ENCODE data around the gene USP43. TPM values are rescaled to one million over a fixed set of nuclear protein-coding genes. Genes with fewer than 3 reads are reported as not detected.

USP43 gene
- total RNA-seq, 1 donor from 2014 or later = not detected

DNA sequence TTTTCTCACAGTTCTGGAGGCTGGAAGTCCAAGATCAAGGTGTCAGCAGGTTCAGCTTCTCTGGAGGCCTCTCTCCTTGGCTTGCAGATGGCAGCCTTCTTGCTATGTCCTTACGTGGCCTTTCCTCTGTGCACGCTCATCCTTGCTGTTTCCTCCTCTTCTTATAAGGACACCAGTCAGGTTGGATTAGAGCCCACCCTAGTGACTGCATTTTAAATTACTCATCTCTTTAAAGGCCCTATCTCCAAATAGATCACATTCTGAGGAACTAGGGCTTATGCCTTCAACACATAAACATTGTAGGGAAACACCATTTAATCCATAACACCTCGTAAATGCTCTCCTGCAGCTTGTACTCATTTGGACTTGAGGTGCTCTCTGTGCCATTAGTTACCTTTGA lies 109.8 kb downstream of the USP43 start:
- intact Hi-C loops (cut with micrococcal nuclease) = no loop called here
- DNase-seq (ENCODE audit: low spot score) = no peak
- H3K27ac Mint-ChIP-seq = no peak overlapping the region
- H3K27me3 Mint-ChIP-seq (ENCODE audit: insufficient read depth) = peaks cover 4% of the 10 kb centered on the region
- H3K36me3 Mint-ChIP-seq (ENCODE audit: low read depth) = no peaks in the 10 kb centered on the region
- H3K4me3 Mint-ChIP-seq = no peak overlapping the region
- H3K4me1 Mint-ChIP-seq (ENCODE audit: low read depth) = no peaks in the 10 kb centered on the region
- H3K9me3 Mint-ChIP-seq = no peaks in the 10 kb centered on the region

DNA sequence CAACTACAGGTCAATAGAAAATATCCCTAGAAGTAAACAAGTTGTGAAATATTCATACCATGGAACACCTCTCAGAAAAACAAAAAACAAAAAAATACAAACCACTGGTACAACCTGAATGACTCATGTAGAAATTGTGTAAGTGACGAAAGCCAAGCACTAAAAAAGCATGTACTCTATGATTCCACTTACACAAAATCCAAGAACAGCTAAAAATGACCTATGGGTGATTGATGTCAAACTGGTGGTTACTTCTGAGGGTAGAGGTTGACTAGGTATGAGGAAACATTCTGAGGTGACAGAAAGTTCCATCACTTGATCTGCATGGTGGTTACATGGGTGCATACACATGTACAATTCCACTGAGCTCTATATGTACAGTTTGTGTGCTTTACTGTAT lies 114.9 kb downstream of the USP43 start:
- no peak for DNase-seq (ENCODE audit: low spot score)
- no peaks in the 10 kb centered on the region for H3K9me3 Mint-ChIP-seq
- intact Hi-C loops (cut with micrococcal nuclease) = no loop called here
- H3K4me3 Mint-ChIP-seq = no peak overlapping the region
- no peaks in the 10 kb centered on the region for H3K36me3 Mint-ChIP-seq (ENCODE audit: low read depth)
- no peak overlapping the region for H3K27ac Mint-ChIP-seq
- H3K27me3 Mint-ChIP-seq (ENCODE audit: insufficient read depth) = peaks cover 2% of the 10 kb centered on the region
- no peaks in the 10 kb centered on the region for H3K4me1 Mint-ChIP-seq (ENCODE audit: low read depth)

DNA sequence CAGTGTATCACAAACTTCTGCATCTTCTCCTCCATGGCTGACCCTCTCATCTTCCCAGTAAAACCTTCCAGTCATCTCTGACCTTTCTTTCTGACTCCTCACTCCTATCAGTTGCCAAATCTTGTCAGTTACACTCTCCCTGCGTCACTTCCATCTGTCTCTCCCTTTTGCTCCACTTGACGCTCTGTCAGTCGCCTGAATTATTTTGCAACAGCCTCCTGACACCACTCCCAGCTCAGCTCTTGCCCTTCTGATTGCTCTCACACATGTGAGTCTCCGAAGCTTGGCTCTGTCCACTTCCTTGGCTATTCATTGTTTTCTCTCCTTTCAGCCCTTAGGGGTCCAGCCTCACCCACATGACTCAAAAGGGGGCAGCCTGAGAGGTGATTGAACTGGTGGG lies 118.3 kb downstream of the USP43 start:
- Mint-ChIP-seq H3K9me3 (no peaks in the 10 kb centered on the region), H3K27ac (no peak overlapping the region), H3K4me1 (ENCODE audit: low read depth) (no peaks in the 10 kb centered on the region), H3K4me3 (no peak overlapping the region), H3K27me3 (ENCODE audit: insufficient read depth) (peaks cover 2% of the 10 kb centered on the region), H3K36me3 (ENCODE audit: low read depth) (no peaks in the 10 kb centered on the region)
- intact Hi-C loops (cut with micrococcal nuclease) = no loop called here
- DNase-seq (ENCODE audit: low spot score) = no peak

DNA sequence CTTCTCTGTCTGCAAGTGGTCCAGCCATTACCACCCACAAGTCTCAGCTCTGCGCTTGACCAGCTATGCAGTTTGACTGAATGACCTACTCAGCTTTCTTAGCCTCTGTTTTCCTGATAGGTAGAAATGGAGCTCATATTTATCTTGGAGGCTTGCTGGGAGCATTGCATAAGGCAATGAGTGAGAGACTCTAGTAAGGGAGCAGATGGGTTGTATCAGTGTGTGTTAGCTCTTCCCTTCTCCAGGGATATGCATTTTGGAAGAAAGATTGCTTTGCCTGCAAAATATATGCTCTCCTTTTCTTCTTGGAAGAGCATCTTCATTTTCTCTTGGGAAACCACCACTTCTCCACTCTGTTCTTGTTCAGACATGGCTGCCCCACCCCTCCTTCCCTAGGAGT lies 120.0 kb downstream of the USP43 start:
- DNase-seq (ENCODE audit: low spot score) = no peak
- H3K4me3 Mint-ChIP-seq = no peak overlapping the region
- H3K9me3 Mint-ChIP-seq = no peaks in the 10 kb centered on the region
- no peak overlapping the region for H3K27ac Mint-ChIP-seq
- no peaks in the 10 kb centered on the region for H3K36me3 Mint-ChIP-seq (ENCODE audit: low read depth)
- no peaks in the 10 kb centered on the region for H3K4me1 Mint-ChIP-seq (ENCODE audit: low read depth)
- H3K27me3 Mint-ChIP-seq (ENCODE audit: insufficient read depth) = peaks cover 2% of the 10 kb centered on the region
- intact Hi-C loops (cut with micrococcal nuclease) = no loop called here

DNA sequence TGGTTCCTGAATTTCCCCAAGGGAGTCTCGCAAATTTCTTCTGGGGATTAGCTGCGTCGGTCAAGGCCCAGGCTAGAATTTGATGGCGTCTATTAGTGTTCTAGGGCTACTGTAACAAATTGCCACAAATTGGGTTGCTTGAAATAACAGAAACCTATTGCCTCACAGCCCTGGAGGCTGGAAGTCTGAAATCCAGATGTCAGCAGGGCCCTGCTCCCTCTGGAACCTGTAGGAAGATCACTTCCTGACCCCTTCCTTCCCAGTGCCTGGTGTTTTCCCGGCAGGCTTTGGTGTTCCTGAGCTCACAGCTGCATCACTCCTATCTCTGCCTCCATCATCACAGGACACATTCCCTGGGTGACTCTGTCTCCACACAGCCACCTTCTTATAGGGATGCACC lies 121.7 kb downstream of the USP43 start:
- Mint-ChIP-seq H3K4me1 (ENCODE audit: low read depth) (no peaks in the 10 kb centered on the region), H3K27me3 (ENCODE audit: insufficient read depth) (peaks cover 2% of the 10 kb centered on the region), H3K27ac (no peak overlapping the region), H3K9me3 (no peaks in the 10 kb centered on the region), H3K4me3 (no peak overlapping the region), H3K36me3 (ENCODE audit: low read depth) (no peaks in the 10 kb centered on the region)
- intact Hi-C loops (cut with micrococcal nuclease) = no loop called here
- DNase-seq (ENCODE audit: low spot score) = no peak

DNA sequence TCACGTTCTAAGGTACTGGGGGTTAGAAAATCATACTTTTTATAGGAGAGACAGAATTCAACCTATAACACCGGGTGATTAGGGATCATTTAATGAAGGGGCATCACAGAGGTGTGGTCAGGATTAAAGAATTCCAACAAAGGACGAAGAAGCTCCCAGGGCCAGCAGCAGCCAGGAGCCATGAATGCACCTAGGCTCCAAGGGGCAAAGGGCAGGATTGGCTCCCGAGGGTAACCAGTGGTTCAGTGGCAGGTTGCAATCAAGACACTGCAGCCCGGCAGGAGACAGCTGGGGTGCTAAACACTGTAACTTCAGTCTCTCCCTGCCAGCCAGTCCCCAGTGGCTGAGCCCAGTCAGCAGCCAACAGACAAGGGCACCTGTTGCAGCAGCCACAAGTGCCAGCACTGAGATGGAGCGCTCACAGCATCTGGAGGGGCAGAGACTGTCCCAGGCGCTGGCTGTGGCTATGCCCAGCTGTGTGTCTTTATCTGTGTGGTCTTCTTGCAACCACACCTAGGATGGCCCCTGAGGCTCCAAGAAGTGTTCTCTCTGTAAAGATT lies 122.2 kb downstream of the USP43 start:
- no peak for DNase-seq (ENCODE audit: low spot score)
- Mint-ChIP-seq H3K4me1 (ENCODE audit: low read depth) (no peaks in the 10 kb centered on the region), H3K9me3 (no peaks in the 10 kb centered on the region), H3K27ac (no peak overlapping the region), H3K4me3 (no peak overlapping the region), H3K36me3 (ENCODE audit: low read depth) (no peaks in the 10 kb centered on the region), H3K27me3 (ENCODE audit: insufficient read depth) (peaks cover 2% of the 10 kb centered on the region)
- intact Hi-C loops (cut with micrococcal nuclease) = no loop called here

DNA sequence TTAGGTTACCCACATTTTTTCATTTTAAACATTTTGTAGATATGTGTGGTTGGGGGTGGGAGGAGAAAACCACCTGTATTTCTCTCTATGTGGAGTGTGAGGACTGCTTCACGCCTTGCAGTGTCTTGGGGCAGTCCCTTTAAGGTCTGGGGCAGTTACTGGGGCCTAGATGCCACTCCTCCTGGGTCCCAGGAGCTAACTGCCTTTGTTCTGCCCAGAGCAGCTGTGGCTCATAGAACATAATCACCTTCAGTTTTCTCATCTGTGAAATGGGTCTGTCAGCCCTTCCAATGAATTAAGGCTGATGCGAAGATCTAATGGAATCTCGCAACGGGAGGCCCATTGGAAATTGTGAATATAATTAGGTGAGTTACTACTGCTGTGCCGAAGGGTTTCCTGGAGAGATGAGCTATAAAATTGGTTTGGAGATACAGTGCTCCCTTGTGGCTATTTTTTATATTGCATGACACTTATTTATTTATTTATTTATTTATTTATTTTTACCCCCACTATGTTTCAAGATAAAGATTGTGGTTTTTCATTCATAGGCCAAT lies 123.1 kb downstream of the USP43 start:
- intact Hi-C loops (cut with micrococcal nuclease) = no loop called here
- Mint-ChIP-seq H3K9me3 (no peaks in the 10 kb centered on the region), H3K36me3 (ENCODE audit: low read depth) (no peaks in the 10 kb centered on the region), H3K27ac (no peak overlapping the region), H3K4me3 (no peak overlapping the region), H3K4me1 (ENCODE audit: low read depth) (no peaks in the 10 kb centered on the region), H3K27me3 (ENCODE audit: insufficient read depth) (peaks cover 2% of the 10 kb centered on the region)
- DNase-seq (ENCODE audit: low spot score) = no peak

DNA sequence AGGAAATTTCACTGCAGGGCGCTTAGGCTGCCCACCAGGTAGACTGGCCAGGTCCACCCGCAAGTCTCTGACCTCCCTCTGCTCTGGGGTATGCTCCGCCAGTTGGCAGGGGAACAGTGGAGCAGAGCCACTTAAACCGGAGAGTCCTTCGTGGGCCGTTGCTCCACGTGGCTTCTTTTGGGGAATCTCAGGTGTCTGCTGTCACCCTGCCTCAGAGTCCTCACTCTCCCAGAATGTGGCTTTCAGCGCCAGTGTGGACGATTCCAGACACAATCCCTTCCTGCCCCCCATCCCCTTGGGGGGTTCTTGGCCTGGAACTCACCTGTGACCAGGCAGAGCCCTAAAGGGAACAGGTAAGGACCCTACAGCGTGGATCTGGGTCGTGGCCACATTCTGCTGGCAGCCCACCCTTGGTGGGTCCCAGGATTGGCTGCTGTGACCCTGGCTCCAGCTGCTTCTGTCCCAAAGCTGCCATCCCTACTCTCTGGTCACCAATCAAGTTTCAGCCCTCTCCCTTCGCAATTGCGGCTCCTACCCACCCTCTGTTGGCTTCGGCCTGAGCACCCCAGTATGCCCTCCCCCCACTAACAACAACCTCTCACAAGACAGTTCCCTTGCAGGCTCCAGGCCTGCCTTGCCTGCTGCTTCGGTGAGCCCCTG lies 123.8 kb downstream of the USP43 start:
- DNase-seq (ENCODE audit: low spot score) = no peak
- Mint-ChIP-seq H3K27ac (no peak overlapping the region), H3K4me3 (no peak overlapping the region), H3K36me3 (ENCODE audit: low read depth) (no peaks in the 10 kb centered on the region), H3K4me1 (ENCODE audit: low read depth) (no peaks in the 10 kb centered on the region), H3K9me3 (no peaks in the 10 kb centered on the region), H3K27me3 (ENCODE audit: insufficient read depth) (no peaks in the 10 kb centered on the region)
- intact Hi-C loops (cut with micrococcal nuclease) = no loop called here

DNA sequence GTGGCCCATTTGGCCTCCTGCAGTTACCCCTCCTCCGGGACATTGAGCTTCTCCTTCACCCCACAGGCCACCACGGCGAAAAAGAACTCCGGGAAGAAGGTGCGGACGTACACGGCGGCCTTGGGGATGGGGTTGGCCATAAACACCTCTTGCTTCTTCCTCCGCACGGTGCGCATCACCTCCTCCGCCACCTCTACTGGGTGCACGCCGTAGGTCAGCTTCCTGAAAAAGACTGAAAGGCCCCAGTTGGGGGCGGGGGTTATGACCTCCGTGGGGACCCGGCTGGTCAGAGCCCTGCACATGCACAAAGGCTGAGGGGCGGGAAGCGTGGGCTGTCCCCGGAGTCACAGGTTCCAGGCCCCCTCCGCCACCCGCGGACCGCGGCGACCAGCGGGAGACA lies 126.1 kb downstream of the USP43 start:
- H3K4me3 Mint-ChIP-seq = no peak overlapping the region
- H3K27ac Mint-ChIP-seq = no peak overlapping the region
- no peaks in the 10 kb centered on the region for H3K36me3 Mint-ChIP-seq (ENCODE audit: low read depth)
- no peak for DNase-seq (ENCODE audit: low spot score)
- intact Hi-C loops (cut with micrococcal nuclease) = no loop called here
- H3K9me3 Mint-ChIP-seq = no peaks in the 10 kb centered on the region
- no peaks in the 10 kb centered on the region for H3K27me3 Mint-ChIP-seq (ENCODE audit: insufficient read depth)
- no peaks in the 10 kb centered on the region for H3K4me1 Mint-ChIP-seq (ENCODE audit: low read depth)

DNA sequence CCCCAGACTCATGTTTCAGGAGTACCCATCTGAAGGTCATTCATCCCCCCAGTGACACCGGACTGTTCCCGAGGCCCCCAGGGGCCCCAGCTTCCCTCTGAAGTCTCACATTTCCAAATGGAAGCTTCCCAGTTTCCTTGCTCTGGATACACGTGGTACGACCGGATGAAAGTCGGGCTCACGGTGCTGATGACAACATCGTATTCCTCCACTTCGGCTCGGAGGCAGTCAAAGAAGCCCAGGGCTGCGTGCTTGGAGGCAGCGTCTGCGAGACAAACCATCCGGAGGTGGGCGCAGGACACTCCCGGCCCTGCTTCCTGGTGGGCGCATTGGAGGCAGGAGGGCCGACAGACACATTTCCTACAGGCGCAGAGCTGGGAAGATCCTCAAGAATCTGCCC lies 127.3 kb downstream of the USP43 start:
- DNase-seq (ENCODE audit: low spot score) = no peak
- Mint-ChIP-seq H3K9me3 (no peaks in the 10 kb centered on the region), H3K4me1 (ENCODE audit: low read depth) (no peaks in the 10 kb centered on the region), H3K36me3 (ENCODE audit: low read depth) (no peaks in the 10 kb centered on the region), H3K4me3 (no peak overlapping the region), H3K27ac (no peak overlapping the region), H3K27me3 (ENCODE audit: insufficient read depth) (no peaks in the 10 kb centered on the region)
- intact Hi-C loops (cut with micrococcal nuclease) = no loop called here

DNA sequence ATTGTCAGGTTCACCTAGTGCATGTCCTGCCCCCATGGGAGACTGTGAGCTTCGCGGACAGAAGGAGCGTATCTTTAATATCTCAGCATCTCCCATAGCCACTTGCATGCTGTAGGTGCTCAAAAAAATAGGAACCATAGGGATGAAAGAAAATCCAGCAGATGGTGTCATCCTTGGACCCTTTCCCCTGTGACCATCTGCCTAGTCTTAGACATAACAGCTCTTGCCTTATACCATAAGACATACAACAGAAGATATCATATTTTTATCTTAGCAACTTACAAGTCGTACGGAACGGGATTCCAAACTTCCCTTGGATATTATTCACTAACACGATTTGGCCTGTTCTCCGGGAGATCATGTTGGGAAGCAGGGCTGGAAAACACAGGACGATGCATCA lies 131.6 kb downstream of the USP43 start:
- no peaks in the 10 kb centered on the region for H3K9me3 Mint-ChIP-seq
- no peak overlapping the region for H3K4me3 Mint-ChIP-seq
- intact Hi-C loops (cut with micrococcal nuclease) = no loop called here
- H3K4me1 Mint-ChIP-seq (ENCODE audit: low read depth) = no peaks in the 10 kb centered on the region
- H3K27me3 Mint-ChIP-seq (ENCODE audit: insufficient read depth) = no peaks in the 10 kb centered on the region
- H3K27ac Mint-ChIP-seq = no peak overlapping the region
- DNase-seq (ENCODE audit: low spot score) = no peak
- H3K36me3 Mint-ChIP-seq (ENCODE audit: low read depth) = no peaks in the 10 kb centered on the region
